ENCODE data around the gene MICALL2.
"Not testable (repeated sequence)": the region's sequence is repeated elsewhere in the genome, so short reads cannot be mapped to it uniquely, and the experiment has no call there.

The MICALL2 gene

GRCh38 chr7:1447112-1447511 lies 12.2 kb downstream of the MICALL2 start:
- no peak for DNase-seq

GRCh38 chr7:1446620-1447032 lies 12.6 kb downstream of the MICALL2 start:
- no peak for DNase-seq

- not testable (repeated sequence) for DNase-seq
Observed at GRCh38 chr7:1446026-1446425, 13.2 kb downstream of the MICALL2 start.

- DNase-seq: no peak
Observed at GRCh38 chr7:1445341-1445740, 13.9 kb downstream of the MICALL2 start.

GRCh38 chr7:1444925-1445322 lies 14.3 kb downstream of the MICALL2 start:
- DNase-seq: no peak

GRCh38 chr7:1444214-1444924 lies 14.9 kb downstream of the MICALL2 start:
- no peak for DNase-seq

- DNase-seq: not testable (repeated sequence)
Observed at GRCh38 chr7:1443587-1444200, 15.6 kb downstream of the MICALL2 start.

GRCh38 chr7:1442355-1443124 lies 16.7 kb downstream of the MICALL2 start:
- DNase-seq: no peak

- DNase-seq: no peak
Observed at GRCh38 chr7:1441615-1442354, 17.5 kb downstream of the MICALL2 start.

GRCh38 chr7:1440620-1441019 lies 18.6 kb downstream of the MICALL2 start:
- DNase-seq: no peak

GRCh38 chr7:1439373-1440363 lies 19.6 kb downstream of the MICALL2 start:
- DNase-seq: no peak

GRCh38 chr7:1438821-1439220 lies 20.4 kb downstream of the MICALL2 start:
- no peak for DNase-seq

GRCh38 chr7:1438208-1438607 lies 21.1 kb downstream of the MICALL2 start:
- DNase-seq: no peak

GRCh38 chr7:1437155-1437880 lies 22.0 kb downstream of the MICALL2 start:
- DNase-seq: no peak

GRCh38 chr7:1436608-1437007 lies 22.7 kb downstream of the MICALL2 start:
- no peak for DNase-seq

GRCh38 chr7:1434891-1435670 lies 24.2 kb downstream of the MICALL2 start:
- no peak for DNase-seq

GRCh38 chr7:1434165-1434718 lies 25.0 kb downstream of the MICALL2 start:
- no peak for DNase-seq

- DNase-seq: no peak
Observed at GRCh38 chr7:1433128-1433920, 25.9 kb downstream of the MICALL2 start.

- no peak for DNase-seq
Observed at GRCh38 chr7:1432411-1433082, 26.7 kb downstream of the MICALL2 start.

All from KG1 (cell line).